K562 (cell line): ENCODE measurements around the gene CD22. TPM values are rescaled to one million over a fixed set of nuclear protein-coding genes. Genes with fewer than 3 reads are reported as not detected.

Source experiments
- GMEB1 ChIP-seq: fragments of 250-450 bp; sonication (Bioruptor Pico); IDR thresholded peaks from 2 replicates; pipeline ENCODE4 v1.4.0; 2020; ENCODE audit warnings: mild to moderate bottlenecking
- GTF2A2 ChIP-seq: IDR thresholded peaks from 2 replicates; pipeline ENCODE4 v1.6.1; 2016; ENCODE audit warnings: mild to moderate bottlenecking, missing genetic modification characterization, missing compliant biosample characterization
- HBP1 ChIP-seq: fragments of 450-650 bp; formaldehyde crosslinking; IDR thresholded peaks from 2 replicates; pipeline ENCODE4 v1.4.0; 2022; ENCODE audit warnings: missing genetic modification characterization
- MAX ChIP-seq: sonication (generic); formaldehyde crosslinking; IDR thresholded peaks from 2 replicates; pipeline ENCODE4 v1.9.0; 2022; ENCODE audit warnings: mild to moderate bottlenecking, missing genetic modification reagents
- MEIS2 ChIP-seq: fragments of 450-650 bp; IDR thresholded peaks from 2 replicates; pipeline ENCODE4 v1.6.1; 2014; ENCODE audit warnings: mild to moderate bottlenecking; ENCODE audit not compliant: partially characterized antibody
- MITF ChIP-seq: IDR thresholded peaks from 2 replicates; pipeline ENCODE4 v1.6.1; 2014; ENCODE audit warnings: antibody characterized with exemption
- ZNF592 ChIP-seq: fragments of 450-650 bp; IDR thresholded peaks from 2 replicates; pipeline ENCODE4 v1.6.1; 2017; ENCODE audit warnings: antibody characterized with exemption, mild to moderate bottlenecking
- polyA plus RNA-seq, 8 experiments: library from polyadenylated mRNA; depleted of rRNA in 4 of 8; stranded (reverse) in 5 of 8; unstranded in 3 of 8; fragments of >200 nt; fragmentation: Nextera tagmentation in 2 of 8; fragmentation: Illumina TruSeq in 1 of 8; extraction: Ambion mirVana in 2 of 8; extraction: Trizol in 1 of 8; gene quantifications; 2 replicates each; pipeline versions ENCODE4 v1.2.1 to v1.2.3, GENCODE V29; 2011 to 2014; ENCODE audit warnings: inconsistent platforms in 1 of 8, missing spikeins in 1 of 8
- total RNA-seq, 7 experiments: library from RNA; depleted of rRNA in 6 of 7; stranded (reverse); fragments of >200 nt in 6 of 7; fragmentation: Illumina TruSeq in 2 of 7; extraction: Trizol in 2 of 7; gene quantifications; 2 replicates each; pipeline versions ENCODE4 v1.2.1 to v1.2.3, GENCODE V29; 2011 to 2021; ENCODE audit warnings: low replicate concordance in 1 of 7

The CD22 gene
- total and polyA plus RNA-seq, 9 of the 15 experiments (the other 6 are each of a cell fraction or from before 2014, with no cell fraction given) = 0.29 to 5.0 (median 3.5) TPM

GRCh38 chr19:35317464-35318043 lies 11.4 kb upstream of the CD22 start (continued):
- TF ChIP-seq HBP1 (CRISPR knock-in tag) (no peak), GMEB1 (CRISPR knock-in tag) (0 out of 2 replicates have a peak, but pooled peaks have one; percentile 8), ZNF592 (peak; percentile 81), MITF (0 out of 2 replicates have a peak, but pooled peaks have one; percentile 39), GTF2A2 (tag) (peak; percentile 27; the same call in 1 of the 2 replicates), MAX (CRISPR knock-in tag) (0 out of 2 replicates have a peak, but pooled peaks have one; percentile 30), MEIS2 (peak; percentile 50)
